Measurements from ENCODE around the gene RUBCNL. TPM values are rescaled to one million over a fixed set of nuclear protein-coding genes. Genes with fewer than 3 reads are reported as not detected.

RUBCNL gene
- polyA plus RNA-seq, 1 of the 3 experiments (the other 2 are of a cell fraction), result 0.07 TPM

- no peak for TF ChIP-seq RFX5 (IDR thresholded peaks at IDR 0.05; ENCODE audit: low read length)
- no peak for TF ChIP-seq FOXM1 (IDR thresholded peaks at IDR 0.05; ENCODE audit: low read depth)
- TF ChIP-seq EZH2phosphoT487 (IDR thresholded peaks at IDR 0.05; ENCODE audit: borderline replicate concordance, low read depth), result no peak
- 95% methylated on average over 3 of the region's 3 CpGs for WGBS (ENCODE audit: low lambda C conversion rate)
- no peak for DNase-seq
- CTCF ChIA-PET, result no interaction called here
- POLR2A ChIA-PET, result no interaction called here
- H2AFZ ChIP-seq (ENCODE audit: low read depth), result peak overlapping the region; percentile 36; the same call in 1 of the 2 replicates
- no peaks in the 10 kb centered on the region for H4K20me1 ChIP-seq (ENCODE audit: insufficient read depth)
- no peaks in the 10 kb centered on the region for H3K79me2 ChIP-seq (ENCODE audit: insufficient read depth)
- peaks cover 9% of the 10 kb centered on the region for H3F3A ChIP-seq (replicated peaks; ENCODE audit: insufficient read depth)
- no peaks in the 10 kb centered on the region for H3K27me3 ChIP-seq (ENCODE audit: insufficient read depth)
- no peaks in the 10 kb centered on the region for H3K9me2 ChIP-seq
- H3K4me2 ChIP-seq, result no peak overlapping the region; the same call in 1 of the 2 replicates
- H3K9ac ChIP-seq, result no peak overlapping the region
- no peaks in the 10 kb centered on the region for H3K36me3 ChIP-seq (replicated peaks in 1 of 2; ENCODE audit: control insufficient read depth in 1 of 2, insufficient read depth in 2 of 2, low read length in 1 of 2)
- H3K9me3 ChIP-seq, result no peaks in the 10 kb centered on the region
- H3K27ac ChIP-seq (ENCODE audit: low read depth in 2 of 2, low read length in 1 of 2), result peak overlapping the region in 1 of 2 experiments; percentile 64; a peak in 2 of 4 replicates
- no peak overlapping the region for H3K4me3 ChIP-seq (ENCODE audit: low read depth in 2 of 2, low read length in 1 of 2)
- H3K4me1 ChIP-seq (ENCODE audit: control insufficient read depth in 1 of 2, insufficient read depth in 2 of 2, low read depth in 1 of 2, low read length in 1 of 2), result peaks cover 5 to 27% of the 10 kb centered on the region in 2 experiments; a peak in 2 of 4 replicates
Measured at GRCh38 chr13:46340631-46341111, 46.4 kb downstream of the RUBCNL start.

- Histone ChIP-seq H4K20me1 (ENCODE audit: insufficient read depth) (no peaks in the 10 kb centered on the region), H3F3A (replicated peaks; ENCODE audit: insufficient read depth) (peaks cover 9% of the 10 kb centered on the region), H3K79me2 (ENCODE audit: insufficient read depth) (no peaks in the 10 kb centered on the region), H3K9ac (no peak overlapping the region), H3K9me3 (no peaks in the 10 kb centered on the region), H3K27ac (ENCODE audit: low read depth in 2 of 2, low read length in 1 of 2) (no peak overlapping the region), H3K9me2 (no peaks in the 10 kb centered on the region), H2AFZ (ENCODE audit: low read depth) (no peak overlapping the region), H3K4me3 (ENCODE audit: low read depth in 2 of 2, low read length in 1 of 2) (no peak overlapping the region), H3K27me3 (ENCODE audit: insufficient read depth) (no peaks in the 10 kb centered on the region), H3K4me2 (no peak overlapping the region), H3K4me1 (ENCODE audit: control insufficient read depth in 1 of 2, insufficient read depth in 2 of 2, low read depth in 1 of 2, low read length in 1 of 2) (peaks cover under 1 to 24% of the 10 kb centered on the region in 2 experiments; a peak in 2 of 4 replicates), H3K36me3 (replicated peaks in 1 of 2; ENCODE audit: control insufficient read depth in 1 of 2, insufficient read depth in 2 of 2, low read length in 1 of 2) (no peaks in the 10 kb centered on the region)
- WGBS (ENCODE audit: low lambda C conversion rate), result 89% methylated on average over 1 of the region's 1 CpG
- POLR2A ChIA-PET, result no interaction called here
- DNase-seq, result no peak
- TF ChIP-seq NFIC (IDR thresholded peaks at IDR 0.05; ENCODE audit: borderline replicate concordance) (no peak), USF2 (IDR thresholded peaks at IDR 0.05; ENCODE audit: borderline replicate concordance, low read depth, low read length) (no peak), MAX (IDR thresholded peaks at IDR 0.05; ENCODE audit: low read depth) (no peak)
- CTCF ChIA-PET, result no interaction called here
Measured at GRCh38 chr13:46340011-46340410, 47.0 kb downstream of the RUBCNL start.

- H3K4me1 ChIP-seq (ENCODE audit: control insufficient read depth in 1 of 2, insufficient read depth in 2 of 2, low read depth in 1 of 2, low read length in 1 of 2), result peaks cover 0 to 24% of the 10 kb centered on the region in 2 experiments; a peak in 1 of 4 replicates
- H3K9ac ChIP-seq, result no peak overlapping the region
- WGBS (ENCODE audit: low lambda C conversion rate), result 43% methylated on average over 9 of the region's 10 CpGs
- H4K20me1 ChIP-seq (ENCODE audit: insufficient read depth), result no peaks in the 10 kb centered on the region
- no peaks in the 10 kb centered on the region for H3K9me2 ChIP-seq
- no peaks in the 10 kb centered on the region for H3K36me3 ChIP-seq (replicated peaks in 1 of 2; ENCODE audit: control insufficient read depth in 1 of 2, insufficient read depth in 2 of 2, low read length in 1 of 2)
- no peak overlapping the region for H3K4me3 ChIP-seq (ENCODE audit: low read depth in 2 of 2, low read length in 1 of 2)
- H3K4me2 ChIP-seq, result peak overlapping the region; percentile 58; the same call in 1 of the 2 replicates
- no peak for DNase-seq
- H3K79me2 ChIP-seq (ENCODE audit: insufficient read depth), result no peaks in the 10 kb centered on the region
- no peaks in the 10 kb centered on the region for H3K27me3 ChIP-seq (ENCODE audit: insufficient read depth)
- CTCF ChIA-PET, result no interaction called here
- H3K27ac ChIP-seq (ENCODE audit: low read depth in 2 of 2, low read length in 1 of 2), result peak overlapping the region in 1 of 2 experiments; percentile 60; a peak in 2 of 4 replicates
- POLR2A ChIA-PET, result interaction anchor here (0.7 kb wide), 1 partner anchor 1341 kb away, joined by 3 read pairs; no protein-coding TSS in a partner anchor
- H3F3A ChIP-seq (replicated peaks; ENCODE audit: insufficient read depth), result peaks cover 9% of the 10 kb centered on the region
- no peaks in the 10 kb centered on the region for H3K9me3 ChIP-seq
- H2AFZ ChIP-seq (ENCODE audit: low read depth), result no peak overlapping the region
- 0 out of 2 replicates have a peak, but pooled peaks have one; percentile 8 for TF ChIP-seq JUND (IDR thresholded peaks at IDR 0.05)
- TF ChIP-seq FOSL2 (IDR thresholded peaks at IDR 0.05; ENCODE audit: borderline replicate concordance, low read depth), result no peak
- no peak for TF ChIP-seq POLR2AphosphoS5 (IDR thresholded peaks at IDR 0.05; ENCODE audit: low read depth, low read length)
- peak; percentile 55 for TF ChIP-seq PBX3 (IDR thresholded peaks at IDR 0.05)
- 0 out of 4 replicates have a peak, but pooled peaks of 1 of the 2 experiments have one; percentile 36 for TF ChIP-seq EP300 (IDR thresholded peaks at IDR 0.05; ENCODE audit: borderline replicate concordance in 1 of 2, low read depth in 1 of 2, low read length in 1 of 2)
- peak; percentile 50 for TF ChIP-seq TCF12 (IDR thresholded peaks at IDR 0.05)
- no peak for TF ChIP-seq USF2 (IDR thresholded peaks at IDR 0.05; ENCODE audit: borderline replicate concordance, low read depth, low read length)
- no peak for TF ChIP-seq RCOR1 (IDR thresholded peaks at IDR 0.05; ENCODE audit: low read length)
- no peak for TF ChIP-seq ZBTB33 (IDR thresholded peaks at IDR 0.05; ENCODE audit: borderline replicate concordance, low read depth)
- peak; percentile 74 for TF ChIP-seq NFIC (IDR thresholded peaks at IDR 0.05; ENCODE audit: borderline replicate concordance)
- 0 out of 2 replicates have a peak, but pooled peaks have one; percentile 19 for TF ChIP-seq TEAD4 (IDR thresholded peaks at IDR 0.05; ENCODE audit: borderline replicate concordance, insufficient read depth)
Measured at GRCh38 chr13:46339035-46339666, 47.9 kb downstream of the RUBCNL start.
